Left ventricle myocardium inferior (tissue), 1 donor: Measurements from ENCODE around the gene IL16. TPM values are rescaled to one million over a fixed set of nuclear protein-coding genes. Genes with fewer than 3 reads are reported as not detected.
A peak's percentile ranks its signal among the peaks of the same experiment; 100 is the strongest.

ENCODE experiments used
- DNase-seq: peaks from one replicate; pipeline ENCODE4 v3.0.0-alpha.2; 2020
- H3K27ac ChIP-seq: fragments of 200-600 bp; replicated peaks from 2 replicates; pipeline ENCODE4 v1.8.0; 2021
- H3K27me3 ChIP-seq: fragments of 200-600 bp; 2 replicates; pipeline ENCODE4 v1.8.0; 2021; ENCODE audit warnings: low read depth
- H3K36me3 ChIP-seq: fragments of 200-600 bp; 2 replicates; pipeline ENCODE4 v1.8.0; 2021
- H3K4me1 ChIP-seq: fragments of 200-600 bp; 2 replicates; pipeline ENCODE4 v1.8.0; 2021
- H3K4me3 ChIP-seq: fragments of 200-600 bp; 2 replicates; pipeline ENCODE4 v1.8.0; 2021; ENCODE audit warnings: mild to moderate bottlenecking, moderate library complexity
- H3K9me3 ChIP-seq: fragments of 200-600 bp; replicated peaks from 2 replicates; pipeline ENCODE4 v1.8.0; 2021
- intact Hi-C: fragments of 100-400 bp; cut with micrococcal nuclease; formaldehyde crosslinking; loops from one replicate; pipeline ENCODE4 v1.11.0; 2022
- total RNA-seq: library from RNA; stranded (reverse); fragmentation: NEBNext Ultra II Directional; extraction: Animal tissue kit (Norgen Biotek cat#: 25700); gene quantifications from one replicate; pipeline ENCODE4 v1.2.1, GENCODE V29; 2021
- TF ChIP-seq, protein P1 (sequence below): fragments of 200-600 bp; IDR thresholded peaks from 2 replicates; pipeline ENCODE4 v1.8.0; 2021; ENCODE audit warnings: antibody characterized with exemption, mild to moderate bottlenecking, borderline replicate concordance
- donor health status: DM: no; HTN: yes; CAD: no; lungs with severe emphysema.

Gene IL16
- total RNA-seq, 1 donor from 2014 or later, result 3.8 TPM

GRCh38 chr15:81161160-81161673 is 35.5 kb upstream of the IL16 start:
- no peaks in the 10 kb centered on the region for H3K36me3 ChIP-seq
- H3K4me3 ChIP-seq, result no peak overlapping the region
- TF ChIP-seq, protein P1, sequence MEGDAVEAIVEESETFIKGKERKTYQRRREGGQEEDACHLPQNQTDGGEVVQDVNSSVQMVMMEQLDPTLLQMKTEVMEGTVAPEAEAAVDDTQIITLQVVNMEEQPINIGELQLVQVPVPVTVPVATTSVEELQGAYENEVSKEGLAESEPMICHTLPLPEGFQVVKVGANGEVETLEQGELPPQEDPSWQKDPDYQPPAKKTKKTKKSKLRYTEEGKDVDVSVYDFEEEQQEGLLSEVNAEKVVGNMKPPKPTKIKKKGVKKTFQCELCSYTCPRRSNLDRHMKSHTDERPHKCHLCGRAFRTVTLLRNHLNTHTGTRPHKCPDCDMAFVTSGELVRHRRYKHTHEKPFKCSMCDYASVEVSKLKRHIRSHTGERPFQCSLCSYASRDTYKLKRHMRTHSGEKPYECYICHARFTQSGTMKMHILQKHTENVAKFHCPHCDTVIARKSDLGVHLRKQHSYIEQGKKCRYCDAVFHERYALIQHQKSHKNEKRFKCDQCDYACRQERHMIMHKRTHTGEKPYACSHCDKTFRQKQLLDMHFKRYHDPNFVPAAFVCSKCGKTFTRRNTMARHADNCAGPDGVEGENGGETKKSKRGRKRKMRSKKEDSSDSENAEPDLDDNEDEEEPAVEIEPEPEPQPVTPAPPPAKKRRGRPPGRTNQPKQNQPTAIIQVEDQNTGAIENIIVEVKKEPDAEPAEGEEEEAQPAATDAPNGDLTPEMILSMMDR, result no peak
- H3K9me3 ChIP-seq, result no peaks in the 10 kb centered on the region
- peaks cover 35% of the 10 kb centered on the region for H3K4me1 ChIP-seq
- no peak for DNase-seq
- intact Hi-C loops, result no loop called here
- H3K27me3 ChIP-seq, result peaks cover 9% of the 10 kb centered on the region
- H3K27ac ChIP-seq, result peak overlapping the region; percentile 82

DNA sequence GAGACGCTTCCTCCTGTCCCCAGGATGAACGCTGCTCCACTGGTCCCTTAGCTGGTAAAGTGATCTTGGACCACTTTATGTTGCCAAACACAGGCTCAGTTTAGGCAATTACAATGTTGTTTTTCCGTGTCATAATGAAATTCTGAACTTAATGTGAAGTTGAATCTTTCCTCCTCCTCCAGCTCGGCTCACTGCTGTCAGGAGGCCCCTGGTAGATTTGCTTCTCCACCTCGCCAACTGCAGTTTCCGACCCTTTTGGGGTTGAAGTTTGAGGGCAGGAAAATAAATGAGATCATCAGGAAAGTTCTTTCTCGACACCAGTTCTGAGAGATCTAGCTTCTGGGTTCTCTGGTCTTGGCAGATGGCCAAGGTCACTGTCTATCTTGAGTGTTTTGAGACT is 34.8 kb upstream of the IL16 start:
- no peak overlapping the region for H3K4me3 ChIP-seq
- no peak for DNase-seq
- H3K4me1 ChIP-seq, result peaks cover 38% of the 10 kb centered on the region
- intact Hi-C loops, result no loop called here
- peak overlapping the region; percentile 82 for H3K27ac ChIP-seq
- H3K9me3 ChIP-seq, result no peaks in the 10 kb centered on the region
- TF ChIP-seq, protein P1, result no peak
- no peaks in the 10 kb centered on the region for H3K36me3 ChIP-seq
- H3K27me3 ChIP-seq, result peaks cover 9% of the 10 kb centered on the region

DNA sequence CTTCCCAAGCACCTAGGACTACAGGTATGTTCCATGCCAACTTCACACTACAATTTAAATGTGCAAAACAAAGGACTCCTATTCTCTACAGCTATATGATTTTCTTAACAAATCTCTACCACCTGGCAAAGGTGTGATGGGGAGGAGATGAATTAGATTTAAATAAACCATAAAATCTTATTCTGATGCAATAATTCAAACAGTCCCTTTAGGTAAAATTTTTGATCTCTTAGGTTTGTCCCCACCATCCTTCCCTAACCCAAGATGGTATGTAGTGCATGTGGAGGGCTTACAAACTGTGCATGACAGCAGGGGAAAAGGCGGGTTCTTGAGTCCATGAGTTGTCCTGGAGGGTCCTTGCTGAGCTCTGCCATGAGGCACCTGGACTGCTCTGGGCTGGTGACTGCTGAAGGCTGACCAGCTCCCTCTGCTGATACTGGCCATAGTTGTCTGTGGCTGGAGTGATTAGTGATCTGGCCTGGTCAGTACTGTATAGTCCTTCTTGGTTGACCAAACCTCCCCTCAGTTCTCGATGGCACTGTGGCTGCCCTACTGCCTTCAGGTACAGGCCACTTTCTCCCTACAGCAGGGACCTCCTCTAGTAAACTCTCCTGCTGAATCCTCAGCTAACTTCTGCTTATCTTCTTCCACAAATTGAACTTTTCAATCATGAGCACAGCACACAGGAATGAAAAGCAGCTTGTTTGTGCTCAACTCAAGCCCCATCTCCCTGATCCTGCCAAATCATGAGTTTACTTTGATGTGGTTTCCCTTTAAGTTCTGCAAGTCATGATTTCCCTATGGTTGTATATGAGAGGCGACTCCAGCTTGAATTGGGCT is 32.5 kb upstream of the IL16 start:
- DNase-seq, result no peak
- peaks cover 9% of the 10 kb centered on the region for H3K27me3 ChIP-seq
- no peak overlapping the region for H3K27ac ChIP-seq
- no peaks in the 10 kb centered on the region for H3K36me3 ChIP-seq
- no peaks in the 10 kb centered on the region for H3K9me3 ChIP-seq
- no peak overlapping the region for H3K4me3 ChIP-seq
- peaks cover 45% of the 10 kb centered on the region for H3K4me1 ChIP-seq
- TF ChIP-seq, protein P1, result no peak
- intact Hi-C loops, result no loop called here

GRCh38 chr15:81165535-81165934 is 31.1 kb upstream of the IL16 start:
- no peak for DNase-seq
- no peak overlapping the region for H3K4me3 ChIP-seq
- H3K4me1 ChIP-seq, result peaks cover 44% of the 10 kb centered on the region
- H3K36me3 ChIP-seq, result no peaks in the 10 kb centered on the region
- no peaks in the 10 kb centered on the region for H3K9me3 ChIP-seq
- H3K27me3 ChIP-seq, result peaks cover 8% of the 10 kb centered on the region
- TF ChIP-seq, protein P1, result no peak
- no peak overlapping the region for H3K27ac ChIP-seq
- intact Hi-C loops, result no loop called here

DNA sequence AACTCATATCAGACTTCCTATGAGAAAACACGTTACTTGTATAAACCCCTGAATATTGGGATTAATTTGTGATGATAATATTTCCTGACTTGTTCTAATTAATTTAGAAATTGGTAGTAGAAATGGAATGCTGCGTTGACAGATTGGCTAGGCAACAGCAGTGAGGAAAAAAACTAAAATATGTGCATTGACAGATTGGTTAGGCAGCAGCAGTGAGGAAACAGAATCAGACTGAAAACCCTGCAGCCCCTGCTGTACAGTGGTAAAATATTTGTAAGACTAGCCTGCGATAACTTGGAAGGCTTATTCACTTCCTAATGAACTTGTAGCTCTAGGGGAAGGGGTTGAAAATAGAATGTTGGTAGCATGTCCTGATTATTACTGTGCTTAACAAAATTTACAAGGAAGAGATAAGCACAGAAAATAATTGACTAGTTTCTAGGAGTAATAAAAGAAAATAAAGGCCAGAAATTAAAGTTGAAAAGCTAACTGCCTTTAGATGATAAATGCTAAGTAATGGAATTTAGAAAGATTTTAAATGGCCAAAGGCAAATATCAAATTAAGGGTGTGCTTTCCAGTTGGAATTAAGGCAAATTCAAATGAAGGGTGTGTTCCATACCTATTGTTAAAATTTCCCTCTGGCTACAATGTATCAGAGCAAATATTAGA is 29.9 kb upstream of the IL16 start:
- Histone ChIP-seq H3K9me3 (no peaks in the 10 kb centered on the region), H3K27me3 (no peaks in the 10 kb centered on the region), H3K4me1 (peaks cover 40% of the 10 kb centered on the region), H3K27ac (peak overlapping the region; percentile 84), H3K36me3 (no peaks in the 10 kb centered on the region), H3K4me3 (no peak overlapping the region)
- no peak for DNase-seq
- TF ChIP-seq, protein P1, result no peak
- intact Hi-C loops, result no loop called here
